ENCODE data around the gene LILRB5. TPM values are rescaled to one million over a fixed set of nuclear protein-coding genes. Genes with fewer than 3 reads are reported as not detected.

LILRB5 gene
- total and polyA plus RNA-seq, 4 donors: 2.2 to 5.8 (median 3.5) TPM

GRCh38 chr19:54203151-54203611 lies 53.9 kb downstream of the LILRB5 start:
- Histone ChIP-seq H3K4me3 (peak overlapping the region; percentile 23), H3K9me3 (ENCODE audit: control insufficient read depth in 4 of 4, insufficient read depth in 3 of 4, low read length in 3 of 4) (no peaks in the 10 kb centered on the region), H3K27ac (ENCODE audit: low read depth in 1 of 2, low read length in 1 of 2) (peak overlapping the region in 1 of 2 donors; percentile 54), H3K36me3 (ENCODE audit: control insufficient read depth in 4 of 4, insufficient read depth in 4 of 4, low read length in 4 of 4) (peaks cover 31 to 55% (median 43%) of the 10 kb centered on the region in 4 donors), H3K9ac (ENCODE audit: insufficient read depth in 1 of 2, low read length in 2 of 2) (peak overlapping the region in 1 of 2 donors; percentile 72), H3K27me3 (ENCODE audit: control insufficient read depth in 3 of 3, insufficient read depth in 3 of 3, low read length in 2 of 3) (no peaks in the 10 kb centered on the region), H3K4me1 (ENCODE audit: control insufficient read depth in 5 of 5, insufficient read depth in 5 of 5, low read length in 5 of 5) (peaks cover 16 to 34% (median 21%) of the 10 kb centered on the region in 5 donors)
- DNase-seq (peak in 1 of 3 donors; percentile 4), ATAC-seq (ENCODE audit: insufficient read depth, low FRiP score) (no peak)
- WGBS, 2 donors: 57 to 73% methylated on average over 9 of the region's 9 CpGs
- TF ChIP-seq CTCF (IDR thresholded peaks at IDR 0.05; ENCODE audit: control extremely low read depth, extremely low read depth): no peak

- H3K9ac ChIP-seq (ENCODE audit: insufficient read depth in 1 of 2, low read length in 2 of 2): peak overlapping the region; percentile 72 to 85
- peaks cover 27 to 52% (median 36%) of the 10 kb centered on the region in 4 donors for H3K36me3 ChIP-seq (ENCODE audit: control insufficient read depth in 4 of 4, insufficient read depth in 4 of 4, low read length in 4 of 4)
- no peak for ATAC-seq (ENCODE audit: insufficient read depth, low FRiP score)
- H3K9me3 ChIP-seq (ENCODE audit: control insufficient read depth in 4 of 4, insufficient read depth in 3 of 4, low read length in 3 of 4): no peaks in the 10 kb centered on the region
- peak overlapping the region; percentile 16 for H3K4me3 ChIP-seq
- TF ChIP-seq CTCF (IDR thresholded peaks at IDR 0.05; ENCODE audit: control extremely low read depth, extremely low read depth): no peak
- H3K4me1 ChIP-seq (ENCODE audit: control insufficient read depth in 5 of 5, insufficient read depth in 5 of 5, low read length in 5 of 5): peaks cover 9 to 24% (median 18%) of the 10 kb centered on the region in 5 donors
- 66 to 69% methylated on average over 13 of the region's 13 CpGs for WGBS, 2 donors
- DNase-seq: no peak
- peak overlapping the region in 1 of 2 donors; percentile 5 for H3K27ac ChIP-seq (ENCODE audit: low read depth in 1 of 2, low read length in 1 of 2)
- H3K27me3 ChIP-seq (ENCODE audit: control insufficient read depth in 3 of 3, insufficient read depth in 3 of 3, low read length in 2 of 3): no peaks in the 10 kb centered on the region
Observed at GRCh38 chr19:54201980-54202379, 55.1 kb downstream of the LILRB5 start.

GRCh38 chr19:54201172-54201701 lies 55.8 kb downstream of the LILRB5 start:
- TF ChIP-seq CTCF (IDR thresholded peaks at IDR 0.05; ENCODE audit: control extremely low read depth, extremely low read depth): no peak
- no peak for ATAC-seq (ENCODE audit: insufficient read depth, low FRiP score)

More at GRCh38 chr19:54201172-54201701, 55.8 kb downstream of the LILRB5 start:
- DNase-seq: no peak
- peaks cover 2 to 23% (median 18%) of the 10 kb centered on the region in 5 donors for H3K4me1 ChIP-seq (ENCODE audit: control insufficient read depth in 5 of 5, insufficient read depth in 5 of 5, low read length in 5 of 5)
- peak overlapping the region; percentile 77 for H3K4me3 ChIP-seq
- H3K27me3 ChIP-seq (ENCODE audit: control insufficient read depth in 3 of 3, insufficient read depth in 3 of 3, low read length in 2 of 3): no peaks in the 10 kb centered on the region
- 3 to 4% methylated on average over 28 of the region's 28 CpGs for WGBS, 2 donors
- H3K9me3 ChIP-seq (ENCODE audit: control insufficient read depth in 4 of 4, insufficient read depth in 3 of 4, low read length in 3 of 4): no peaks in the 10 kb centered on the region
- H3K9ac ChIP-seq (ENCODE audit: insufficient read depth in 1 of 2, low read length in 2 of 2): peak overlapping the region; percentile 85 to 97
- H3K27ac ChIP-seq (ENCODE audit: low read depth in 1 of 2, low read length in 1 of 2): peak overlapping the region; percentile 97
- peaks cover 21 to 45% (median 29%) of the 10 kb centered on the region in 4 donors for H3K36me3 ChIP-seq (ENCODE audit: control insufficient read depth in 4 of 4, insufficient read depth in 4 of 4, low read length in 4 of 4)

Small RNAs within 50 kb of the gene (small RNA-seq; reads per million reads assigned to genes)
- gene AC245884.12 (ENCODE audit: low replicate concordance): not detected
- not detected for gene MIR4752 (ENCODE audit: low replicate concordance)
- not detected for gene RNU6-1307P (ENCODE audit: low replicate concordance)

Other genes with a start within 250 kb of the LILRB5 start
- gene VSTM1, start 193.4 kb downstream of the LILRB5 start, total RNA-seq: 1 to 10 TPM; 1.4 to 3.6 TPM
- 1 to 10 TPM in 1 of 2 donors, not detected in 1; 4.5 TPM for gene VSTM1, start 193.4 kb downstream of the LILRB5 start, polyA plus RNA-seq
- under 1 TPM in 1 of 2 donors, not detected in 1; 0.71 TPM for gene TARM1, start 175.9 kb downstream of the LILRB5 start, total RNA-seq
- gene TARM1, start 175.9 kb downstream of the LILRB5 start, polyA plus RNA-seq: under 1 TPM in 1 of 2 donors, not detected in 1; 0.60 TPM
- gene OSCAR, start 156.5 kb downstream of the LILRB5 start, total RNA-seq: 10 to 100 TPM in 1 of 2 donors, 1 to 10 TPM in 1; 4.4 to 77.4 TPM
- gene OSCAR, start 156.5 kb downstream of the LILRB5 start, polyA plus RNA-seq: 10 to 100 TPM; 25.8 to 73.0 TPM
- gene NDUFA3, start 154.4 kb downstream of the LILRB5 start, total RNA-seq: 100 to 1,000 TPM in 1 of 2 donors, 10 to 100 TPM in 1; 12.8 to 137 TPM
- 100 to 1,000 TPM in 1 of 2 donors, 10 to 100 TPM in 1; 94.5 to 548 TPM for gene NDUFA3, start 154.4 kb downstream of the LILRB5 start, polyA plus RNA-seq
- gene TFPT, start 141.6 kb downstream of the LILRB5 start, total RNA-seq: 10 to 100 TPM; 12.1 to 25.5 TPM
- gene TFPT, start 141.6 kb downstream of the LILRB5 start, polyA plus RNA-seq: 10 to 100 TPM; 19.8 to 32.9 TPM
- gene PRPF31, start 141.5 kb downstream of the LILRB5 start, total RNA-seq: 10 to 100 TPM; 34.1 to 54.0 TPM
- gene PRPF31, start 141.5 kb downstream of the LILRB5 start, polyA plus RNA-seq: 10 to 100 TPM; 49.4 to 54.1 TPM
- 10 to 100 TPM; 23.5 to 40.4 TPM for gene CNOT3, start 119.5 kb downstream of the LILRB5 start, total RNA-seq
- 10 to 100 TPM; 26.5 to 31.2 TPM for gene CNOT3, start 119.5 kb downstream of the LILRB5 start, polyA plus RNA-seq
- gene LENG1, start 97.6 kb downstream of the LILRB5 start, total RNA-seq: 1 to 10 TPM; 3.8 to 8.5 TPM
- gene LENG1, start 97.6 kb downstream of the LILRB5 start, polyA plus RNA-seq: 10 to 100 TPM in 1 of 2 donors, 1 to 10 TPM in 1; 7.9 to 17.1 TPM
- gene TMC4, start 84.1 kb downstream of the LILRB5 start, total RNA-seq: 10 to 100 TPM; 40.8 to 81.0 TPM
- gene TMC4, start 84.1 kb downstream of the LILRB5 start, polyA plus RNA-seq: 10 to 100 TPM; 26.1 to 26.9 TPM
- 10 to 100 TPM; 54.0 to 92.6 TPM for gene MBOAT7, start 67.7 kb downstream of the LILRB5 start, total RNA-seq
- 100 to 1,000 TPM in 1 of 2 donors, 10 to 100 TPM in 1; 39.0 to 154 TPM for gene MBOAT7, start 67.7 kb downstream of the LILRB5 start, polyA plus RNA-seq
- gene TSEN34, start 66.0 kb downstream of the LILRB5 start, total RNA-seq: 10 to 100 TPM; 44.5 to 65.8 TPM
- 100 to 1,000 TPM in 1 of 2 donors, 10 to 100 TPM in 1; 38.0 to 102 TPM for gene TSEN34, start 66.0 kb downstream of the LILRB5 start, polyA plus RNA-seq
- gene RPS9, start 56.4 kb downstream of the LILRB5 start, total RNA-seq: 1,000 to 10,000 TPM; 1,423 to 2,363 TPM
- gene RPS9, start 56.4 kb downstream of the LILRB5 start, polyA plus RNA-seq: 1,000 to 10,000 TPM; 3,202 to 3,651 TPM
- 10 to 100 TPM; 23.0 to 88.0 TPM for gene LILRB3, start 34.3 kb downstream of the LILRB5 start, total RNA-seq
- 100 to 1,000 TPM in 1 of 2 donors, 10 to 100 TPM in 1; 26.4 to 282 TPM for gene LILRB3, start 34.3 kb downstream of the LILRB5 start, polyA plus RNA-seq
- gene LILRA6, start 14.5 kb downstream of the LILRB5 start, total RNA-seq: 10 to 100 TPM in 1 of 2 donors, 1 to 10 TPM in 1; 5.3 to 25.0 TPM
- gene LILRA6, start 14.5 kb downstream of the LILRB5 start, polyA plus RNA-seq: 10 to 100 TPM in 1 of 2 donors, 1 to 10 TPM in 1; 7.9 to 91.7 TPM
- 10 to 100 TPM in 1 of 2 donors, 1 to 10 TPM in 1; 9.1 to 44.7 TPM for gene LILRB2, start 23.8 kb upstream of the LILRB5 start, total RNA-seq
- 100 to 1,000 TPM in 1 of 2 donors, 10 to 100 TPM in 1; 11.0 to 202 TPM for gene LILRB2, start 23.8 kb upstream of the LILRB5 start, polyA plus RNA-seq
- 10 to 100 TPM in 1 of 2 donors, 1 to 10 TPM in 1; 5.9 to 41.2 TPM for gene LILRA5, start 55.9 kb upstream of the LILRB5 start, total RNA-seq
- gene LILRA5, start 55.9 kb upstream of the LILRB5 start, polyA plus RNA-seq: 100 to 1,000 TPM in 1 of 2 donors, 10 to 100 TPM in 1; 11.2 to 262 TPM
- 1 to 10 TPM in 1 of 2 donors, under 1 TPM in 1; 0.60 to 1.4 TPM for gene LILRA4, start 81.9 kb upstream of the LILRB5 start, total RNA-seq
- gene LILRA4, start 81.9 kb upstream of the LILRB5 start, polyA plus RNA-seq: under 1 TPM; 0.08 to 0.46 TPM
- 100 to 1,000 TPM in 1 of 2 donors, 10 to 100 TPM in 1; 27.4 to 123 TPM for gene LAIR1, start 107.7 kb upstream of the LILRB5 start, total RNA-seq
- 100 to 1,000 TPM in 1 of 2 donors, 10 to 100 TPM in 1; 31.6 to 253 TPM for gene LAIR1, start 107.7 kb upstream of the LILRB5 start, polyA plus RNA-seq
- gene TTYH1, start 158.2 kb upstream of the LILRB5 start, total RNA-seq: under 1 TPM; 0.18 to 0.46 TPM
- under 1 TPM in 1 of 2 donors, not detected in 1; 0.05 TPM for gene TTYH1, start 158.2 kb upstream of the LILRB5 start, polyA plus RNA-seq
- 100 to 1,000 TPM in 1 of 2 donors, 10 to 100 TPM in 1; 75.1 to 199 TPM for gene LENG8, start 191.9 kb upstream of the LILRB5 start, total RNA-seq
- 100 to 1,000 TPM in 1 of 2 donors, 10 to 100 TPM in 1; 86.4 to 139 TPM for gene LENG8, start 191.9 kb upstream of the LILRB5 start, polyA plus RNA-seq
- gene LENG9, start 206.5 kb upstream of the LILRB5 start, total RNA-seq: 10 to 100 TPM in 1 of 2 donors, 1 to 10 TPM in 1; 1.8 to 13.8 TPM
- 10 to 100 TPM in 1 of 2 donors, 1 to 10 TPM in 1; 4.6 to 11.9 TPM for gene LENG9, start 206.5 kb upstream of the LILRB5 start, polyA plus RNA-seq
- 10 to 100 TPM; 24.9 to 25.7 TPM for gene CDC42EP5, start 216.0 kb upstream of the LILRB5 start, total RNA-seq
- 10 to 100 TPM; 15.8 to 17.8 TPM for gene CDC42EP5, start 216.0 kb upstream of the LILRB5 start, polyA plus RNA-seq
- gene LAIR2, start 245.6 kb upstream of the LILRB5 start, total RNA-seq: not detected
- gene LAIR2, start 245.6 kb upstream of the LILRB5 start, polyA plus RNA-seq: 1 to 10 TPM in 1 of 2 donors, not detected in 1; 1.7 TPM

Data from lung (tissue), 13 donors.